Prostate gland (tissue), 2 donors: ENCODE measurements around the gene BLOC1S1.

Experiments
- CTCF ChIP-seq, 4 experiments: fragments of 200-600 bp in 2 of 4; fragments of 450-650 bp in 2 of 4; sonication (generic) in 2 of 4; IDR thresholded peaks; 1 replicate in 3 of 4; 2 replicates in 1 of 4; pipeline ENCODE4 v1.5.1; 2016 to 2019; ENCODE audit warnings: antibody characterized with exemption in 4 of 4, mild to moderate bottlenecking in 2 of 4, moderate library complexity in 2 of 4
- POLR2A ChIP-seq: fragments of 450-650 bp; IDR thresholded peaks from one replicate; pipeline ENCODE4 v1.6.1; 2016; ENCODE audit warnings: antibody characterized with exemption, mild to moderate bottlenecking
- POLR2AphosphoS5 ChIP-seq: sonication (generic); formaldehyde crosslinking; IDR thresholded peaks from one replicate; pipeline ENCODE4 v1.6.1; 2017; ENCODE audit warnings: antibody characterized with exemption

GRCh38 chr12:55699471-55700055 is 16.3 kb upstream of the BLOC1S1 start:
- TF ChIP-seq CTCF (IDR thresholded peaks at IDR 0.05) (no peak), POLR2AphosphoS5 (no peak), POLR2A (no peak)
